Prostate gland (tissue), 2 donors: ENCODE results near the gene RASAL2.

Source experiments
- CTCF ChIP-seq, 4 experiments: fragments of 200-600 bp in 2 of 4; fragments of 450-650 bp in 2 of 4; sonication (generic) in 2 of 4; IDR thresholded peaks; 1 replicate in 3 of 4; 2 replicates in 1 of 4; pipeline ENCODE4 v1.5.1; 2016 to 2019; ENCODE audit warnings: antibody characterized with exemption in 4 of 4, mild to moderate bottlenecking in 2 of 4, moderate library complexity in 2 of 4
- POLR2A ChIP-seq: fragments of 450-650 bp; IDR thresholded peaks from one replicate; pipeline ENCODE4 v1.6.1; 2016; ENCODE audit warnings: antibody characterized with exemption, mild to moderate bottlenecking

GRCh38 chr1:178388418-178389145, 294.7 kb downstream of the RASAL2 start:
- no peak for TF ChIP-seq CTCF (IDR thresholded peaks at IDR 0.05)
- TF ChIP-seq POLR2A = no peak
